Neural cell (in vitro differentiated cells): ENCODE data around the gene PRRC2B. TPM values are rescaled to one million over a fixed set of nuclear protein-coding genes. Genes with fewer than 3 reads are reported as not detected.
"Not testable (repeated sequence)": the region's sequence is repeated elsewhere in the genome, so short reads cannot be mapped to it uniquely, and the experiment has no call there.

Experiments
- H2AFZ ChIP-seq: fragments of 200-600, 300-800 bp; sonication (generic), shearing (Covaris generic); 2 replicates; pipeline ENCODE4 v1.6.0; 2014; ENCODE audit warnings: low read depth, mild to moderate bottlenecking, antibody characterized with exemption, low read length, moderate library complexity
- H3F3A ChIP-seq: fragments of 200-600 bp; shearing (Covaris generic); 2 replicates; pipeline ENCODE4 v1.6.1; 2016; ENCODE audit warnings: mild to moderate bottlenecking, moderate library complexity, mixed read lengths, antibody characterized with exemption, low read length; ENCODE audit not compliant: insufficient read depth, poor library complexity, severe bottlenecking
- H3K27ac ChIP-seq: fragments of 200-600, 300-800 bp; sonication (generic), shearing (Covaris generic); 2 replicates; pipeline ENCODE4 v1.5.1; 2014; ENCODE audit warnings: mild to moderate bottlenecking, low read length, moderate library complexity
- H3K27me3 ChIP-seq: fragments of 300-800, 200-600 bp; sonication (generic), shearing (Covaris generic); 2 replicates; pipeline ENCODE4 v1.6.0; 2014; ENCODE audit warnings: mild to moderate bottlenecking, low read depth, low read length, moderate library complexity; ENCODE audit not compliant: insufficient read depth
- H3K36me3 ChIP-seq: fragments of 300-800, 200-600 bp; sonication (generic), shearing (Covaris generic); 2 replicates; pipeline ENCODE4 v1.5.1; 2014; ENCODE audit warnings: mild to moderate bottlenecking, antibody characterized with exemption, low read length, moderate library complexity; ENCODE audit not compliant: insufficient read depth
- H3K4me2 ChIP-seq: fragments of 300-800, 200-600 bp; sonication (generic), shearing (Covaris generic); 2 replicates; pipeline ENCODE4 v1.6.0; 2014; ENCODE audit warnings: mild to moderate bottlenecking, low read length
- H3K4me3 ChIP-seq: fragments of 300-800, 200-600 bp; sonication (generic), shearing (Covaris generic); 2 replicates; pipeline ENCODE4 v1.5.1; 2014; ENCODE audit warnings: mild to moderate bottlenecking, low read length, moderate library complexity
- H3K79me2 ChIP-seq: fragments of 200-600 bp; shearing (Covaris generic); replicated peaks from 2 replicates; pipeline ENCODE4 v1.6.0; 2014; ENCODE audit warnings: mild to moderate bottlenecking, low read length, moderate library complexity; ENCODE audit not compliant: insufficient read depth
- H3K9ac ChIP-seq: fragments of 300-800, 200-600 bp; sonication (generic), shearing (Covaris generic); 2 replicates; pipeline ENCODE4 v1.6.1; 2016; ENCODE audit warnings: mild to moderate bottlenecking, low read length, mixed read lengths
- H3K9me2 ChIP-seq: fragments of 200-600 bp; shearing (Covaris generic); 2 replicates; pipeline ENCODE4 v1.6.1; 2016; ENCODE audit warnings: mild to moderate bottlenecking, low read length, mixed read lengths; ENCODE audit not compliant: insufficient read depth
- H3K9me3 ChIP-seq: fragments of 200-600, 300-800 bp; sonication (generic), shearing (Covaris generic); 2 replicates; pipeline ENCODE4 v1.6.1; 2016; ENCODE audit warnings: mild to moderate bottlenecking, mixed run types, low read length, moderate library complexity, mixed read lengths
- H4K20me1 ChIP-seq: fragments of 200-600 bp; shearing (Covaris generic); 2 replicates; pipeline ENCODE4 v1.6.1; 2016; ENCODE audit warnings: mild to moderate bottlenecking, mixed run types; ENCODE audit not compliant: insufficient read depth
- CTCF ChIP-seq: fragments of 450-650 bp; IDR thresholded peaks from 2 replicates; pipeline ENCODE4 v1.5.1; 2014; ENCODE audit warnings: antibody characterized with exemption, mild to moderate bottlenecking, moderate library complexity; ENCODE audit not compliant: poor library complexity, severe bottlenecking
- EP300 ChIP-seq: fragments of 450-650 bp; conservative IDR thresholded peaks from 2 replicates; pipeline ENCODE4 v1.6.1; 2014; ENCODE audit warnings: antibody characterized with exemption, mild to moderate bottlenecking, moderate library complexity; ENCODE audit not compliant: poor library complexity, severe bottlenecking
- EZH2 ChIP-seq: fragments of 200-600, 300-800 bp; shearing (Covaris generic), sonication (generic); IDR thresholded peaks from 2 replicates; pipeline ENCODE4 v1.6.1; 2014; ENCODE audit warnings: antibody characterized with exemption, low read length, borderline replicate concordance, mild to moderate bottlenecking; ENCODE audit not compliant: insufficient read depth, poor library complexity, severe bottlenecking
- MXI1 ChIP-seq: fragments of 450-650 bp; conservative IDR thresholded peaks from 2 replicates; pipeline ENCODE4 v1.6.1; 2014; ENCODE audit warnings: antibody characterized with exemption, mild to moderate bottlenecking; ENCODE audit not compliant: poor library complexity, severe bottlenecking
- POLR2AphosphoS5 ChIP-seq: IDR thresholded peaks from 2 replicates; pipeline ENCODE4 v1.6.1; 2012
- RAD21 ChIP-seq: fragments of 450-650 bp; conservative IDR thresholded peaks from 2 replicates; pipeline ENCODE4 v1.6.1; 2014; ENCODE audit warnings: antibody characterized with exemption, mild to moderate bottlenecking, moderate library complexity
- REST ChIP-seq: IDR thresholded peaks from 2 replicates; pipeline ENCODE4 v1.6.1; 2012; ENCODE audit warnings: borderline replicate concordance
- SMC3 ChIP-seq: fragments of 450-650 bp; conservative IDR thresholded peaks from 2 replicates; pipeline ENCODE4 v1.6.1; 2014; ENCODE audit warnings: antibody characterized with exemption, mild to moderate bottlenecking, moderate library complexity; ENCODE audit not compliant: poor library complexity
- TAF1 ChIP-seq: IDR thresholded peaks from 2 replicates; pipeline ENCODE4 v1.6.1; 2012; ENCODE audit warnings: low read depth
- polyA plus RNA-seq: library from polyadenylated mRNA; depleted of rRNA; stranded (reverse); fragments of >200 nt; gene quantifications from 2 replicates; pipeline ENCODE4 v1.2.3, GENCODE V29; 2014

Gene PRRC2B
- polyA plus RNA-seq, 1 donor from 2014 or later: 89.5 TPM

- H2AFZ ChIP-seq: no peak overlapping the region
- H3K9ac ChIP-seq: no peak overlapping the region
- no peaks in the 10 kb centered on the region for H3K9me3 ChIP-seq
- peaks cover 13% of the 10 kb centered on the region for H3K36me3 ChIP-seq
- H3K79me2 ChIP-seq: peaks cover 25% of the 10 kb centered on the region
- no peak overlapping the region for H3K4me2 ChIP-seq
- no peaks in the 10 kb centered on the region for H3K27me3 ChIP-seq
- no peaks in the 10 kb centered on the region for H3F3A ChIP-seq
- TF ChIP-seq MXI1 (no peak), EP300 (no peak), SMC3 (no peak), EZH2 (no peak), POLR2AphosphoS5 (no peak), REST (no peak), TAF1 (no peak), RAD21 (no peak), CTCF (no peak)
- no peak overlapping the region for H3K27ac ChIP-seq
- no peak overlapping the region for H3K4me3 ChIP-seq
- no peaks in the 10 kb centered on the region for H4K20me1 ChIP-seq
- no peaks in the 10 kb centered on the region for H3K9me2 ChIP-seq
These were observed 60.1 kb downstream of the PRRC2B start for GRCh38 chr9:131454028-131454427.

- not testable (repeated sequence) for H3K27me3 ChIP-seq, H3K9me3 ChIP-seq, H2AFZ ChIP-seq, H3K9ac ChIP-seq, H4K20me1 ChIP-seq, H3F3A ChIP-seq, H3K4me2 ChIP-seq, H3K9me2 ChIP-seq, H3K27ac ChIP-seq, H3K4me3 ChIP-seq
- Histone ChIP-seq H3K36me3 (peaks cover 10% of the 10 kb centered on the region), H3K79me2 (peaks cover 25% of the 10 kb centered on the region)
These were observed 61.8 kb downstream of the PRRC2B start for GRCh38 chr9:131455655-131456054.

GRCh38 chr9:131457746-131458145 is 63.9 kb downstream of the PRRC2B start:
- H3K36me3 ChIP-seq: peaks cover 5% of the 10 kb centered on the region
- no peaks in the 10 kb centered on the region for H3F3A ChIP-seq
- H3K9ac ChIP-seq: no peak overlapping the region
- peaks cover 21% of the 10 kb centered on the region for H3K79me2 ChIP-seq
- no peak overlapping the region for H3K4me3 ChIP-seq
- H2AFZ ChIP-seq: no peak overlapping the region
- no peaks in the 10 kb centered on the region for H3K9me3 ChIP-seq
- TF ChIP-seq MXI1: no peak
- no peak for TF ChIP-seq EP300
- no peak for TF ChIP-seq REST
- no peak for TF ChIP-seq RAD21
- no peak for TF ChIP-seq POLR2AphosphoS5
- TF ChIP-seq TAF1: no peak
- TF ChIP-seq SMC3: no peak
- TF ChIP-seq CTCF: no peak
- TF ChIP-seq EZH2: no peak
- H3K27ac ChIP-seq: no peak overlapping the region
- no peaks in the 10 kb centered on the region for H3K9me2 ChIP-seq
- H3K4me2 ChIP-seq: no peak overlapping the region
- H3K27me3 ChIP-seq: no peaks in the 10 kb centered on the region
- H4K20me1 ChIP-seq: no peaks in the 10 kb centered on the region
